Endometrium (tissue), 2 donors: ENCODE data around the gene NSL1.
"Not testable (repeated sequence)": the region's sequence is repeated elsewhere in the genome, so short reads cannot be mapped to it uniquely, and the experiment has no call there.

Source experiments
- FAIRE-seq: peaks from 2 replicates; lab custom pipeline; 2012; peaks lifted over from hg19 to GRCh38; lab: Jason Lieb, UNC
- donor health status: control.
- donor health status: control.

NSL1 gene

GRCh38 chr1:212782422-212783154, 9.0 kb downstream of the NSL1 start:
- FAIRE-seq: peak; percentile 69

- no peak for FAIRE-seq
These were observed 10.4 kb downstream of the NSL1 start for GRCh38 chr1:212781225-212781624.

DNA sequence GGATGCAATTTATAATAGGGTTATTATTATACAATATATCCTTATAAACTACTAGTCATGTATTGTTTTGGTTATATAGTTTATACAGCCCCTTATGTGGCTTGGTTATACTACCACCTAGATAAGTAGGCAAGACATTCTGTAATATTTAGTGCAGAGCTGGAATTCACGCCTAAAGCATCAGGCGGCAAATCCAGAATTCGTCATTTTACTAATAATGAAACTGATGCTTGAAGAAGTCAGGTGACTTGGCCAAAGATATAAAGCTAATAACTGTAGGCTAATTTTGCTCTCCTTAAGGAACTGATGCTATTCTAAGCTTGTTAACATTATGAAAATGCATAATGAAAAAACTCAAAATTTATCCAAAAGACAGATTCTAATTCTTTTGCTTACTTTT, 10.8 kb downstream of the NSL1 start:
- FAIRE-seq: no peak

DNA sequence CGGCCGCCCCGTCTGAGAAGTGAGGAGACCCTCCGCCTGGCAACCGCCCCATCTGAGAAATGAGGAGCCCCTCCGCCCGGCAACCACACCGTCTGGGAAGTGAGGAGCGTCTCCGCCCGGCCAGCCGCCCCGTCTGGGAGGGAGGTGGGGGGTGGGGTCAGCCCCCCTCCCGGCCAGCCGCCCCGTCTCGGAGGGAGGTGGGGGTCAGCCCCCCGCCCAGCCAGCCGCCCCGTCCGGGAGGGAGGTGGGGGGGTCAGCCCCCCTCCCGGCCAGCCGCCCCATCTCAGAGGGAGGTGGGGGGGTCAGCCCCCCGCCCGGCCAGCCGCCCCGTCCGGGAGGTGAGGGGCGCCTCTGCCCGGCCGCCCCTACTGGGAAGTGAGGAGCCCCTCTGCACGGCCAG, 12.5 kb downstream of the NSL1 start:
- not testable (repeated sequence) for FAIRE-seq

- no peak for FAIRE-seq
These were observed 14.4 kb downstream of the NSL1 start for GRCh38 chr1:212777151-212777550.

GRCh38 chr1:212775241-212775640, 16.3 kb downstream of the NSL1 start:
- no peak for FAIRE-seq

DNA sequence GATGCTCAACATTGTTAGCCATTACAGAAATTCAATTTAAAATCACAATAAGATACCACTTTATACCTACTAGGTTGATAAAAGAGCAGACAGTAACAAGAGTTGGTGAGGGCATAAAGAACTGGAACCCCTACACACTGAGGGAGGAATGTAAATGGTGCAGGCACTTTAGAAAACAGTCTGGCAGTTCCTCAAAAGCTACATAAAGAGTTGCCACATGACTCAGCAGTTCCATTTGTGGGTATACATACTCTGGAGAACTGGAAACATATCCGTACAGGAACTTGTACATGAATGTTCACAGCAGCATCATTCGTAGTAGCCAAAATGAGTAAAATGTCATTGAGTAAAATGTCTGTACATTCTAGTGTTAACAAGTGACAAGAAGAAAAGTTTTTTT, 17.0 kb downstream of the NSL1 start:
- FAIRE-seq: no peak

DNA sequence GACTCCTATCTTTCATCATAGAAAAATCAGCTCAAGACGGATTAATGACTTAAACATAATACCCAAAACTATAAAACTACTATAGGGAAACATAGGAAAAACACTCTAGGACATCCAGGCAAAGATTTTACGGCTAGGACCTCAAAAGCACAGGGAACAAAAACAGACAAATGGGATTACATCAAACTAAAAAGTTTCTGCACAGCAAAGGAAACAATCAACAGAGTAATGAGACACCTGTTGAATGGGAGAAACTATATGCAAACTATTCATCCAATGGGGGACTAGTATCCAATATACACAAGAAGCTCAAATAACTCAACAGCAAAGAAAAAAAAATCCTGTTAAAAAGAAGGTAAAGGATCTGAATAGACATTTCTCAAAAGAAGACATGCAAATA, 18.6 kb downstream of the NSL1 start:
- FAIRE-seq: no peak

DNA sequence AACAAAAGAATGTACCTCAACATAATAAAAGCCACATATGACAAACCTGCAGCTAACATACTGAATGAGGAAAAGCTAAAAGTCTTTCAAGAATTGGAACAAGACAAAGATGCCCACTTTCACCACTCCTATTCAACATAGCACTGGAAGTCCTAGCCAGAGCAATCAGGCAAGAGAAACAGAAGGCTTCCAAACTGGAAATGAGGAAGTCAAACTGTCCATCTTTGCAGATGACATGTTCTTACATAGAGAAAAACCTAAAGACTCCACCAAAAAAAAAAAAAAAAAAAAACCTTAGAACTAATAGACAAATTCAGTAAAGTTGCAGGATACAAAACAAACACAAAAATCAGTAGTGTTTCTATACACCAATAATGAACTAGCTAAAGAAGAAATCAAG, 20.2 kb downstream of the NSL1 start:
- FAIRE-seq: no peak

DNA sequence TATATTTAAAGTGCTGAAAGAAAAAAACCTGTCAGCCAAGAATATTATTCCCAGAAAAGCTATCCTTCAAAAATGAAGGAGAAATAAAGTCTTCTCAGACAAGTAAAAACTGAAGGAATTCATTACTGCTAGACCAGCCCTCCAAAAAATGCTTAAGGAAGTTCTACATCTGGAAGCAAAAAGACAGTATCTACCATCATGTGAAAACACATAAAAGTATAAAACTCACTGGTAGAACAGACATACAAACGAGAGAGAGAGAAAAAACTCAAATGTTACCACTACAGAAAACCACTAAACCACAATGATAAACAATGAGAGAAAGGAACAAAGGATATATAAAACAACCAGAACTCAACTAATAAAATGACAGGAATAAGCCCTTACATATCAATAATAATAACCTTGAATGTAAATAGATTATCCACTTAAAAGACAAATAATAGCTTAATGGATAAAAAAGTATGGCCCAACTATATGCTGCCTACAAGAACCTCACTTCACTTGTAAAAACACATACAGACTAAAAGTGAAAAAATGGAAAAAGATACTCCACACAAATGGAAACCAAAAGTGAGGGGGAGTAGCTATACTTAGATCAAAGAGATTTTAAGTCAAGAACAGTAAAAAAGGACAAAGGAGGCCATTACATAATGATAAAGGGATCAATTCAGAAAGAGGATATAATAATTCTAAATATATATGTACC, 22.0 kb downstream of the NSL1 start:
- FAIRE-seq: no peak

DNA sequence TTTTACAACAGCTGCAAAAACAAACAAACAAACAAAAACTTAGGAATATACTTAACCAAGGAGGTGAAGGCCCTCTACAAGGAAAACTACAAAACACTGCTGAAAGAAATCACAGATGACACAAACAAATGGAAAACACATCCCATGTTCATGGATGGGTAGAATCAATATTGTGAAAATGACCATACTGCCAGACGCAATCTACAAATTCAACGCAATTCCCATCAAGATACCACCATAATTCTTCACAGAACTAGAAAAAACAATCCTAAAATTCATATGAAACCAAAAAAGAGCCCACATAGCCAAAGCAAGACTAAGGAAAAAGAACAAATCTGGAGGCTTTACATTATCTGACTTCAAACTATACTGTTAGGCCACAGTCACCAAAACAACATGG, 24.8 kb downstream of the NSL1 start:
- FAIRE-seq: not testable (repeated sequence)

DNA sequence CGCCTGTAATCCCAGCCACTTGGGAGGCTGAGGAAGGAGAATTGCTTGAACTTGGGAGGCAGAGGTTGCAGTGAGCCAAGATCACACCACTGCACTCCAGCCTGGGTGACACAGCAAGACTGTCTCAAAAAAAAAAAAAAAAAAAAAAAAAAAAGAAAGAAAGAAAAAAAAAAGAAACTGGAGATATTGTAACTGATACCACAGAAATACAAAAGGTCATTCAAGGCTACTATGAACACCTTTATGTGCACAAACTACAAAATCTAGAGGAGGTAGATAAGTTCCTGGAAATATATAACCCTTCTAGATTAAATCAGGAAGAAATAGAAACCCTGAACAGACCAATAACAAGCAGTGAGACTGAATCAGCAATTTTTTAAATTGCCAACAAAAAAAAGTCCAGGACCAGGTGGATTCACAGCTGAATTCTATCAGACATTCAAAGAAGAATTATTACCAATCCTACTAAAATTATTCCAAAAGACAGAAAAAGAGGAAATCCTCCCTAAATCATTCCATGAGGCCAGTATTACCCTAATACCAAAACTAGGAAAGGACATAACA, 26.8 kb downstream of the NSL1 start:
- not testable (repeated sequence) for FAIRE-seq

DNA sequence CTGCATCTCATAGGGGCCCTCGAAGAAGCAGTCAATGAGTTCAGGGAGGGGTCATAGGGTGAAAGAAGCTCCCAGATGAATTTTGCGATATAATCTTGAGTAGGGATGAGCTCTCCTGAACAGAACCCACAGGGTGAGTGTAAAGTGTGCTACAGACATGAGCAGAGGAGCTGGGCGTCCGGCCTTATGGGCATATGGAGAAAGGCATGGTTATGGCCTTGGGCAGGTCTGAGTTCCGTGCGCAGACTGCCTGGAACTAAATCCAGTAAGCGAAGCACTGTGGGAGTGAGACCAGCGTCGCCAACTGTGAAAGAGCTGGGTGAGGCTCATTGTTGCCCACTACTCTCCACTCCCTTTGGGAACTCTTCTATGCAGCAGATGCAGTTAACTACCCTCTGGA, 28.7 kb downstream of the NSL1 start:
- FAIRE-seq: no peak

DNA sequence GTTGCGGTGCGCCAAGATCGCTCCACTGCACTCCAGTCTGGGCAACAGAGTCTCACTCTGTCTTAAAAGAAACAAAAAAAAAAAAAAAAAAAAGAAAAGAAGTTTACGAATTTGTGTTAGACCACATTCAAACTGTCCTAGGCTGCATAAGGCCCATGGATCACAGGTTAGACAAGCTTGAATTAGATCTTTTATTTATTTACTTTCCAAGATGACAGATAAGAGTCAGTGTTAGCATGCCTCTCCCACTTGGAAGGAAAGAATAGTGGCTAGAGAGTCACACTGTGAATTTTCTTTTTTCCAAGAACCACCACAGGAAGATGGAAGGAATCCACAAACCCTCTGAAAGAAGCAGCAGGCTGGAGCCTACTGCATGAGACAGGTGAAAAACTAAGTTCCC, 29.3 kb downstream of the NSL1 start:
- no peak for FAIRE-seq

DNA sequence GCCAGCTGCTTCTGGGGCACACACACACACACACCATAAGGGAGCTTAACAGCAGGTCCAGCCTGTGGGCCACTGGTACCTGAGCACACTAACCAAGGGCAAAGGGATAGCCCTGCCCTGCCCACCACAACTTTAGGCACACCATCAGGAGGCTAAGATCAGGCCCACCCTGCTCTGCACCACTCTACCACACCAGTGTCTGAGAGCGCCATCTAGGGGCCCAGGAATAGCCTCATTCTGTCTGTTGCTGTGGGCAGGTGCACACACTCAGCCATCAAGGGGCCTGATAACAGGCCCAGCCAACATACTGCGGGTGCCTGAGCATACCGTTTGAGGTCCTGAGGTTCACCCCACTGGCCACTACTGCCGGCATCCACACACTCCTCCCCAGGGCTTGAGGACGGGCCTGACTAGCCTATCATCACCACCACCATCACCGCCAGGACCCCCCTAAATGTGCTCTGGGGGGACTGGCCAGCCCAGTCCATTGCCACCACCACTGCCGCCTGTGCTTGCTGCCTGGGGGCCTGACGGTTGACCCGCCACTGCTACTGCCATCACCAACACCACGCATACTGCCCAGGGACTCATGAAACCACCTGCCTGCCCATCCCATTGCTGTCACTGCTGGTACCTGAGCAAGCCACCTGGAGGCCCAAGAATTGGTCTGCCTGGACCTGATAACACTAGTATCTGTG, 31.3 kb downstream of the NSL1 start:
- no peak for FAIRE-seq

DNA sequence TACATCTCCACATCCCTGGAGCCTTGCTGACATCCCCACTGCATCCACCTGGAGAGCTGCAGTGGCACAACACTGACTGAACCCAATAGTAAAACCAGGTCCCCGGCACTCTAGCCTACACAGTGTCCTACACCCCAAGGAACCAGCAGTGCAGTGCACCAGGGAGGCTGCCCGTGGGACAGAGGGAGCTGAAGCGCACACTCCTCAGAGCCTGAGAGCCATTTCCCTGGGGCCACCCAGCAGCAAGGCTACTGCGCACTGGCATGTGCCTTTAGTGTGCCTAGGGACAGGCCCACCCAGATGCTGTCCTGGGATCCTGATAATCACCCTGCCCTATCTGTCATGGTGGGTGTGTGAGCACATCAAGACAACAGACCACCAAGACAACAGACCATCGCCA, 31.9 kb downstream of the NSL1 start:
- FAIRE-seq: no peak

DNA sequence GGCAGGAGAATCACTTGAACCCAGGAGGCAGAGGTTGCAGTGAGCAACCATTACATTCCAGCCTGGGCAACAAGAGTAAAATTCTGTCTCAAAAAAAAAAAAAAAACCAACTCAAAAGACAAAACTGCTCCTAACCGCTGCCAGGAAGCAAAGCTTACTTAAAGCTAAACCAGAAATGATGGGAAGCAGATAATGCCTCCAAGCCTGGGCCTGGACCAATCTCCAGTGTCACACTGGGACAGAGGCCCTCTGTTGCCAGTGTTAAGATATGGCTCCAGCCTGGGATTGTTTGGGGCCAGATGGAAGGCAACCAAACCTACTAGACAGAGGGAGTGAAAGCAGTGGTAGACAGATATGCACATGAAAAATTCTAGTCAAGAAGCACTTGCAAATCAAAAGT, 36.9 kb downstream of the NSL1 start:
- no peak for FAIRE-seq

- no peak for FAIRE-seq
These were observed 37.4 kb downstream of the NSL1 start for GRCh38 chr1:212754193-212754592.

DNA sequence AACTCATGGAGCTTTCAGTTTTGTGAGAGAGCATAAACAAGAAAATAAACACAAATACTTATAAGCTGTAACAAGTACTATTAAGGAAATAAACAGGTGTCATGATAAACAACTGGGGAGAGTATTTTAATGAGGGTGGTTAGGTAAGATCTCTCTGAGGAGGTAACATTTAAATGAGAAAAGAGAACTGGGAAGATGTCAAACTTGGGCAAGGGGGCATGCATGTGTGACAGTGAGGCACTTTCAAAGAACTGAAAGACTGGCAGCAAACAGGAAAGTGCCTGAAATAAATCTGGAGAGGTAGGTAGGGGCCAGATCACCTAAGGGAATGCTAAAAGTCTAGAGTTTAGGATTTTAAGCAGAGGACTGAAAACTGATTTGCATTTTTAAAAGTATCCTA, 37.8 kb downstream of the NSL1 start:
- FAIRE-seq: no peak

- no peak for FAIRE-seq
These were observed 38.6 kb downstream of the NSL1 start for GRCh38 chr1:212752934-212753497.

DNA sequence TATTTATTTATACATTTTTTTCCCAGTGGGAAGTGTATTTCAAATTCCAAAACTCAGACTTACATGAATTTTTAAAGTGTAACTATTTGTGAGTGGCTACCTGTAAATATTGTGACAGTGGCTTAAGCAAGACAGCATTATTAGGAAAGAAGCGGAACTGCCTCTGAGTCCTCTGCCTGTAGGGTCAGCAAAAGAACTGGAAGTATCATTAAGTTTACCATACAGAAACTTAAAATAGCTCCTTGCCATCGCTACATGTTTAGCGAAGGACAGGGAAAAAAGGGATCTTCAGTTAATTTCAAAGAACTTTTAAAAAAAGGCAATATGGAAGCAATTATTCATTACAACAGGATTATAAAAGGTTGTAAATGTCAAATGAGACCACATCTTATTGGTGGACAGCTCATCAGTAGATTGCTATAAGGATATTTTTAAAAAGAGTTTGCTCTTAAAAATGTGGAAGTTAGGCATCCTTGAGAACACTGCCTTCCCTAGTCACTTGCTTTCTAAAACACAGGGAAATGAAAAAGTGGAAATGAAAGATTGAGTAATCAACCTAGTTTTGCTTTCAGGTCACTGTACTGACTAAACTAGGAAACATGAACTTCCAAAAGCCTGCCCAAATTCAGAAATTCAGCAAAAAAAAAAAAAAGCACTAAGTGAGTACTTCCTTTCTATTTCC, 39.2 kb downstream of the NSL1 start:
- no peak for FAIRE-seq
